ENCODE results near the gene ZSWIM5.
"Not testable (repeated sequence)": the region's sequence is repeated elsewhere in the genome, so short reads cannot be mapped to it uniquely, and the experiment has no call there.

Gene ZSWIM5

GRCh38 chr1:45123358-45123757, 83.0 kb downstream of the ZSWIM5 start:
- no peaks in the 10 kb centered on the region for H3K4me1 ChIP-seq (ENCODE audit: insufficient read depth, poor library complexity, severe bottlenecking)
- DNase-seq (ENCODE audit: low spot score) (no peak), ATAC-seq (ENCODE audit: low read depth) (no peak)

DNA sequence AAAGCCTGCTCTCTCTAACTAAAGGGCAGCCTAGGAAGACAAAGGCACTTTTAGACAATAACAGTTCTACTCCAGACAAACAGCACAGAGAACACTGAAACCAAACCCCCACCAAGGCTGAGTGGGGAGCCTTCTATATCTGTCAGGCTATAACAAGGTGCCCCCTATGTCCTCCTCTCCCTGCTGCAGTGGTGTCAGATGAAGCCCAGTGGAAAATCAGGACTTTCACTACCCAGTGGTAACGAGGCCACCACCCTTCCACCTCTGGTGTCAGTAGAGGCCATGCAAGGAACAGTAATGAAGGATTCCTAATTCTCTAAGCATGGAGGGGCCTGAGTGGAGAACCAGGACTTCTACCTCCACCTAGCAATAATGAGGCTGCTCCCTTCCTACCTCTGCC, 83.7 kb downstream of the ZSWIM5 start:
- Histone ChIP-seq H3K4me1 (ENCODE audit: insufficient read depth, poor library complexity, severe bottlenecking) (no peaks in the 10 kb centered on the region), H3K36me3 (ENCODE audit: low read depth) (no peaks in the 10 kb centered on the region), H3K27me3 (ENCODE audit: insufficient read depth, poor library complexity, severe bottlenecking) (peaks cover 23% of the 10 kb centered on the region), H3K4me3 (ENCODE audit: severe bottlenecking) (no peak overlapping the region), H3K27ac (ENCODE audit: poor library complexity, severe bottlenecking) (no peak overlapping the region), H3K9me3 (ENCODE audit: severe bottlenecking) (no peaks in the 10 kb centered on the region)
- TF ChIP-seq, protein P1, sequence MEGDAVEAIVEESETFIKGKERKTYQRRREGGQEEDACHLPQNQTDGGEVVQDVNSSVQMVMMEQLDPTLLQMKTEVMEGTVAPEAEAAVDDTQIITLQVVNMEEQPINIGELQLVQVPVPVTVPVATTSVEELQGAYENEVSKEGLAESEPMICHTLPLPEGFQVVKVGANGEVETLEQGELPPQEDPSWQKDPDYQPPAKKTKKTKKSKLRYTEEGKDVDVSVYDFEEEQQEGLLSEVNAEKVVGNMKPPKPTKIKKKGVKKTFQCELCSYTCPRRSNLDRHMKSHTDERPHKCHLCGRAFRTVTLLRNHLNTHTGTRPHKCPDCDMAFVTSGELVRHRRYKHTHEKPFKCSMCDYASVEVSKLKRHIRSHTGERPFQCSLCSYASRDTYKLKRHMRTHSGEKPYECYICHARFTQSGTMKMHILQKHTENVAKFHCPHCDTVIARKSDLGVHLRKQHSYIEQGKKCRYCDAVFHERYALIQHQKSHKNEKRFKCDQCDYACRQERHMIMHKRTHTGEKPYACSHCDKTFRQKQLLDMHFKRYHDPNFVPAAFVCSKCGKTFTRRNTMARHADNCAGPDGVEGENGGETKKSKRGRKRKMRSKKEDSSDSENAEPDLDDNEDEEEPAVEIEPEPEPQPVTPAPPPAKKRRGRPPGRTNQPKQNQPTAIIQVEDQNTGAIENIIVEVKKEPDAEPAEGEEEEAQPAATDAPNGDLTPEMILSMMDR (IDR thresholded peaks at IDR 0.05; ENCODE audit: poor library complexity, severe bottlenecking): no peak
- ATAC-seq (ENCODE audit: low read depth) (no peak), DNase-seq (ENCODE audit: low spot score) (no peak)

More at GRCh38 chr1:45123358-45123757, 83.0 kb downstream of the ZSWIM5 start:
- Histone ChIP-seq H3K9me3 (ENCODE audit: severe bottlenecking) (no peaks in the 10 kb centered on the region), H3K36me3 (ENCODE audit: low read depth) (no peaks in the 10 kb centered on the region), H3K27ac (ENCODE audit: poor library complexity, severe bottlenecking) (no peak overlapping the region), H3K4me3 (ENCODE audit: severe bottlenecking) (no peak overlapping the region), H3K27me3 (ENCODE audit: insufficient read depth, poor library complexity, severe bottlenecking) (peaks cover 23% of the 10 kb centered on the region)
- TF ChIP-seq, protein P1 (IDR thresholded peaks at IDR 0.05; ENCODE audit: poor library complexity, severe bottlenecking): no peak

DNA sequence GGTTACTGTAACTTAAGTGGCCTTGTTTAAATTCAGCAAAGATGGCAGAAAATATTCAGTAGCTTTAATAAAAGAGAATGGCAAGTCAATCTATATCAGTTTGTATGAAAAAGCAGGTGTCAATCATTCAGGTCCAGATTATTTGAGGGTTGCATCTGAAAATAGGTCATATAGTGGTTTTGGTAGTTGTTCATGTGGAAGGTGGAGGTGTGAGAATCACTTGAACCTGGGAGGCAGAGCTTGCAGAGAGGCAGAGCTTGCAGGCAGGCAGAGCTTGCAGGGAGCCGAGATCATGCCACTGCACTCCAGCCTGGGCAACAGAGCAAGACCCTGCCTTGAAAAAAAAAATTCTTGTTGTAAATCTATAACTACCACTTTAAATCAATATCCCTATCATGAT, 88.6 kb downstream of the ZSWIM5 start:
- H3K4me3 ChIP-seq (ENCODE audit: severe bottlenecking): no peak overlapping the region
- H3K4me1 ChIP-seq (ENCODE audit: insufficient read depth, poor library complexity, severe bottlenecking): no peaks in the 10 kb centered on the region
- ATAC-seq (ENCODE audit: low read depth): no peak

DNA sequence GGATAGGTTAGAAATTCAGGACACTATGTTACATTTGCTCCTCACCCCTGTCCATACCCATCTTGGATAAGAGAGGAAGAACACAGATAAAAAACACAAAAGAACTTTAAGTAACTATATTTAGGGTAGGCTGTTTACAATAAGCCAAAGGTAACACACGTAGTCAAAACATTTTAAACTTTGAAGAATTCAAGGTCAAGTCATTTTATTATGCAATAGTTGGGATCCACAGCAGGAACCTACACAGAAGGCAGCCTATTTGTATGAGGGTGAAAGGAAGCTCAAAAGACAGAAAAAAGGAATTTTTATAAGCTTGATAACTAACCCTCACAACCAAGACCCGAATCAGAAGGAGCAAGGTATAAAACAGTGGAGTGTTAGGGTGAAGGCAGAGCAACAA, 89.6 kb downstream of the ZSWIM5 start:
- Histone ChIP-seq H3K27ac (ENCODE audit: poor library complexity, severe bottlenecking) (no peak overlapping the region), H3K4me1 (ENCODE audit: insufficient read depth, poor library complexity, severe bottlenecking) (no peaks in the 10 kb centered on the region), H3K4me3 (ENCODE audit: severe bottlenecking) (no peak overlapping the region), H3K9me3 (ENCODE audit: severe bottlenecking) (no peaks in the 10 kb centered on the region), H3K27me3 (ENCODE audit: insufficient read depth, poor library complexity, severe bottlenecking) (peaks cover 2% of the 10 kb centered on the region), H3K36me3 (ENCODE audit: low read depth) (no peaks in the 10 kb centered on the region)
- DNase-seq (ENCODE audit: low spot score) (no peak), ATAC-seq (ENCODE audit: low read depth) (no peak)
- TF ChIP-seq, protein P1 (IDR thresholded peaks at IDR 0.05; ENCODE audit: poor library complexity, severe bottlenecking): no peak

More for the DNA sequence above, 88.6 kb downstream of the ZSWIM5 start:
- H3K27me3 ChIP-seq (ENCODE audit: insufficient read depth, poor library complexity, severe bottlenecking): peaks cover 7% of the 10 kb centered on the region
- DNase-seq (ENCODE audit: low spot score): no peak
- no peak overlapping the region for H3K27ac ChIP-seq (ENCODE audit: poor library complexity, severe bottlenecking)
- TF ChIP-seq, protein P1 (IDR thresholded peaks at IDR 0.05; ENCODE audit: poor library complexity, severe bottlenecking): no peak
- H3K36me3 ChIP-seq (ENCODE audit: low read depth): no peaks in the 10 kb centered on the region
- no peaks in the 10 kb centered on the region for H3K9me3 ChIP-seq (ENCODE audit: severe bottlenecking)

DNA sequence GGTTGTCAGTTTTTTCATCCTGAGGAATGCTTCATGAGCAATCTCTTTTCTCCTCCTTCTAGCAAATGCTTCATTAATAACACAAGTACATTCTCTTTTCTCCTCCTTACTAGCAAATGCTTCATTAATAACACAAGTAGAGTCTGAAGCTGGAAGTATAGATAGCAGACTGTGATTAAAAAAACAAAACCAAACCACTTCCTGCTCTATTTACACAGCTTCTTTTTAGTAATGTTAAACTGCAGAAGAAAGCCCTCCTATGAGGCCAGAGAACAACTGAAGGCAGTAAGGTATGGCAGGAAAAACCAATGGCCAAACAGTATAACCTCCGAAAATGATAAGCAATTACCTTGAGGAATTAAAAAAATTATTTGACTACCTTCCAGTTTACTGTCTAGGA, 90.1 kb downstream of the ZSWIM5 start:
- ATAC-seq (ENCODE audit: low read depth) (no peak), DNase-seq (ENCODE audit: low spot score) (no peak)
- no peaks in the 10 kb centered on the region for H3K9me3 ChIP-seq (ENCODE audit: severe bottlenecking)
- H3K36me3 ChIP-seq (ENCODE audit: low read depth): no peaks in the 10 kb centered on the region
- H3K27me3 ChIP-seq (ENCODE audit: insufficient read depth, poor library complexity, severe bottlenecking): peaks cover 3% of the 10 kb centered on the region
- no peak overlapping the region for H3K27ac ChIP-seq (ENCODE audit: poor library complexity, severe bottlenecking)
- TF ChIP-seq, protein P1 (IDR thresholded peaks at IDR 0.05; ENCODE audit: poor library complexity, severe bottlenecking): no peak
- H3K4me3 ChIP-seq (ENCODE audit: severe bottlenecking): no peak overlapping the region
- H3K4me1 ChIP-seq (ENCODE audit: insufficient read depth, poor library complexity, severe bottlenecking): no peaks in the 10 kb centered on the region

GRCh38 chr1:45115198-45115597, 91.2 kb downstream of the ZSWIM5 start:
- H3K27me3 ChIP-seq (ENCODE audit: insufficient read depth, poor library complexity, severe bottlenecking); ATAC-seq (ENCODE audit: low read depth); DNase-seq (ENCODE audit: low spot score); H3K36me3 ChIP-seq (ENCODE audit: low read depth); H3K9me3 ChIP-seq (ENCODE audit: severe bottlenecking); H3K4me1 ChIP-seq (ENCODE audit: insufficient read depth, poor library complexity, severe bottlenecking); H3K27ac ChIP-seq (ENCODE audit: poor library complexity, severe bottlenecking); H3K4me3 ChIP-seq (ENCODE audit: severe bottlenecking): not testable (repeated sequence)

All from RWPE2 (cell line).